Measurements from ENCODE around the gene EML3. TPM values are rescaled to one million over a fixed set of nuclear protein-coding genes. Genes with fewer than 3 reads are reported as not detected.

EML3 gene
- total and polyA plus RNA-seq, 12 donors: 9.7 to 198 (median 36.3) TPM

DNA sequence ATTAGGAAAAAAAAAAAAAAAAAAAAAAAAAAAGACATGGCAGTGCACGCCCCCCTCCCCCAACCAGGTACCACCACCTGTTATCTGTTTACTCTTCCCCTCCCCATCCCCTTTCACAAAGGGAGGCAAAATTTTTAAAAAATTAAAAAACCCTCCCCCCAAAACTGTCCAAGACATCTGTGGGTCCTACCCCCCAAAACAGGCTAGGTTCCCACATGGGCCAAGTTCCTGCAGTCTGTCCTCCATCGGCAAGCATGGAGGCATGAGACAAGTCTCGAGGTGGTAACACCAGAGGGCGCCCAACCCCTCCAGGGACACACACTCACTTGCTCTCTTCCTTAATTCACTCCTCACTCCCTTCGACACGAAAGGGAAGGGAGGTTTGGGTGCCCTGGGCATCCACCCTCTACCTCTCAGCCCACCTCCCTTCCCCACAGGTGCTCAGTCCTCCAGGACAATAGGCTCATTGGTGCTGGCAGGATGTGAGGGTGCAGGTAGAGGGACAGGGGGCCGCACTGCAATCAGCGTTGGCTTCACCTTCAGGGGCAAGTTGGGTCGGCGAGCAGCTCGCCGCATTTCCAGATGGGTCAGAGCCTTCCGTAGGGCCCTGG, 19.0 kb downstream of the EML3 start:
- Histone ChIP-seq H3K27ac (peak overlapping the region in 2 of 5 donors; percentile 3 to 84), H3K9me3 (replicated peaks in 1 of 3) (no peaks in the 10 kb centered on the region), H3K36me3 (replicated peaks in 1 of 2) (peaks cover 0 to 56% of the 10 kb centered on the region in 2 donors), H3K27me3 (no peaks in the 10 kb centered on the region), H3K4me3 (no peak overlapping the region), H3K4me1 (replicated peaks in 1 of 2) (peaks cover 10 to 30% of the 10 kb centered on the region in 2 donors)
- intact Hi-C loops (cut with DNase I): no loop called here
- DNase-seq: peak; percentile 70 to 93 (median 87)
- 55 to 60% (median 56%) methylated on average over 13 of the region's 13 CpGs for WGBS, 4 donors
- TF ChIP-seq POLR2A (IDR thresholded peaks at IDR 0.05): no peak
- TF ChIP-seq, protein P1, sequence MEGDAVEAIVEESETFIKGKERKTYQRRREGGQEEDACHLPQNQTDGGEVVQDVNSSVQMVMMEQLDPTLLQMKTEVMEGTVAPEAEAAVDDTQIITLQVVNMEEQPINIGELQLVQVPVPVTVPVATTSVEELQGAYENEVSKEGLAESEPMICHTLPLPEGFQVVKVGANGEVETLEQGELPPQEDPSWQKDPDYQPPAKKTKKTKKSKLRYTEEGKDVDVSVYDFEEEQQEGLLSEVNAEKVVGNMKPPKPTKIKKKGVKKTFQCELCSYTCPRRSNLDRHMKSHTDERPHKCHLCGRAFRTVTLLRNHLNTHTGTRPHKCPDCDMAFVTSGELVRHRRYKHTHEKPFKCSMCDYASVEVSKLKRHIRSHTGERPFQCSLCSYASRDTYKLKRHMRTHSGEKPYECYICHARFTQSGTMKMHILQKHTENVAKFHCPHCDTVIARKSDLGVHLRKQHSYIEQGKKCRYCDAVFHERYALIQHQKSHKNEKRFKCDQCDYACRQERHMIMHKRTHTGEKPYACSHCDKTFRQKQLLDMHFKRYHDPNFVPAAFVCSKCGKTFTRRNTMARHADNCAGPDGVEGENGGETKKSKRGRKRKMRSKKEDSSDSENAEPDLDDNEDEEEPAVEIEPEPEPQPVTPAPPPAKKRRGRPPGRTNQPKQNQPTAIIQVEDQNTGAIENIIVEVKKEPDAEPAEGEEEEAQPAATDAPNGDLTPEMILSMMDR (IDR thresholded peaks at IDR 0.05): peak; percentile 36 to 60 (median 55)

DNA sequence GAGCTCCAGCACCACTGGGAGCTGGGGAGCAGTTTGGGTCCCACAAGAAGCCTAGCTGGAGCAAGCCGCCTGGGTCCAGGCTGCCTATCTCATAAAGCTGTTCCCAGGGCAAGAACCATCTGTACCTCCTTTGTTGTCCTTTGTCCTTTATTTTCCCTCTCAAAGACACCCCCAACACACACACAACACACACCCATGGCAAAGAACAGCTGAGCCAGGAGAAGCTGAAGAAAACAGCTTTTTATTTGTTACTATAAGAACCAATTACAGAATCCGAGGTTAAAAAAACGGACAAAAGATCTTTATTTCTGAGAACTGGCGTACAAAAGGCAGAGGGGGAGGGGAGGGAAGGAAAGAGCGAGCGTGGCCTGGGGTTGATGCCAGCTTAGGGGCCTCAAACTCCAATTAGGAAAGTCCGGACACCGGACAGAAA, 19.6 kb downstream of the EML3 start:
- 63 to 73% (median 68%) methylated on average over 8 of the region's 8 CpGs for WGBS, 4 donors
- Histone ChIP-seq H3K27ac (peak overlapping the region in 3 of 5 donors; percentile 84 to 96 (median 95)), H3K4me1 (replicated peaks in 1 of 2) (peaks cover 9 to 26% of the 10 kb centered on the region in 2 donors), H3K9me3 (replicated peaks in 1 of 3) (no peaks in the 10 kb centered on the region), H3K4me3 (no peak overlapping the region), H3K27me3 (no peaks in the 10 kb centered on the region), H3K36me3 (replicated peaks in 1 of 2) (peaks cover 0 to 56% of the 10 kb centered on the region in 2 donors)
- no peak for DNase-seq
- intact Hi-C loops (cut with DNase I): no loop called here
- TF ChIP-seq, protein P1 (IDR thresholded peaks at IDR 0.05): no peak
- no peak for TF ChIP-seq POLR2A (IDR thresholded peaks at IDR 0.05)

DNA sequence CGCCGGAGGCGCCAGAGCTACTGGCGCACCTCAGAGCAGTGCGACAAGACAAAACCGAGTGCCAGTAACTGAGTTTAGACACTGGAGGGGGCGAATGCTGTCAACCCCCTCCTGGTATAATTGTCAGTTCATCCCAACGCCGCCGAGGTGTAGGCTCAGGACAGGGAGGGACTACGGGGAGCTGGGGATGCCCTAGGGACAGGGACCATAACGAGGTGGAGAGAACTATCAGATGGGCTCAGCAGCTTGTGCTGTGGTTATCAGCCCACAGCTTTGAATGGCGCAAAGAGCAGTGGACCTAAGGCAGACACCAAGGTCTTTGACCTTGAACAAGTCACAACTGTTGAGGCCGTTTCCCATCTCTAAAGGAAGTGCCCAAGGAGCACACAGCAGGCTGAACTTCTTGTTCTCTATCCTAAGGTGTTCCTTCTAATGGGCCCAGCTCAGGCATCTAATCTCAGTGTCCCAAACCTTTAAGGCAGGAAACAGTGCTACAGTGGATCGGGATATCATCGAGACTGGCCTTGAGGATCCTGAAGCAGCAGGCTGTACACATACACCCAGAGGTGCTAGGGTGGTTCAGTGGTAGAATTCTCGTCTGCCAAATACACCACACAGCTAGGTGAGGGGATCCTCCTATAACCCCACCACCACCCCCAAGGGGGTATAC, 20.3 kb downstream of the EML3 start:
- Histone ChIP-seq H3K27me3 (no peaks in the 10 kb centered on the region), H3K27ac (peak overlapping the region; percentile 84 to 96 (median 95)), H3K9me3 (replicated peaks in 1 of 3) (no peaks in the 10 kb centered on the region), H3K4me3 (peak overlapping the region in 2 of 4 donors; percentile 33 to 53), H3K4me1 (replicated peaks in 1 of 2) (peaks cover 9 to 26% of the 10 kb centered on the region in 2 donors), H3K36me3 (replicated peaks in 1 of 2) (peaks cover 0 to 56% of the 10 kb centered on the region in 2 donors)
- intact Hi-C loops (cut with DNase I): no loop called here
- DNase-seq: peak in 2 of 7 donors; percentile 46 to 48
- WGBS, 4 donors: 7 to 13% (median 9%) methylated on average over 9 to 17 of the region's 17 CpGs
- TF ChIP-seq POLR2A (IDR thresholded peaks at IDR 0.05): no peak
- TF ChIP-seq, protein P1 (IDR thresholded peaks at IDR 0.05): no peak

DNA sequence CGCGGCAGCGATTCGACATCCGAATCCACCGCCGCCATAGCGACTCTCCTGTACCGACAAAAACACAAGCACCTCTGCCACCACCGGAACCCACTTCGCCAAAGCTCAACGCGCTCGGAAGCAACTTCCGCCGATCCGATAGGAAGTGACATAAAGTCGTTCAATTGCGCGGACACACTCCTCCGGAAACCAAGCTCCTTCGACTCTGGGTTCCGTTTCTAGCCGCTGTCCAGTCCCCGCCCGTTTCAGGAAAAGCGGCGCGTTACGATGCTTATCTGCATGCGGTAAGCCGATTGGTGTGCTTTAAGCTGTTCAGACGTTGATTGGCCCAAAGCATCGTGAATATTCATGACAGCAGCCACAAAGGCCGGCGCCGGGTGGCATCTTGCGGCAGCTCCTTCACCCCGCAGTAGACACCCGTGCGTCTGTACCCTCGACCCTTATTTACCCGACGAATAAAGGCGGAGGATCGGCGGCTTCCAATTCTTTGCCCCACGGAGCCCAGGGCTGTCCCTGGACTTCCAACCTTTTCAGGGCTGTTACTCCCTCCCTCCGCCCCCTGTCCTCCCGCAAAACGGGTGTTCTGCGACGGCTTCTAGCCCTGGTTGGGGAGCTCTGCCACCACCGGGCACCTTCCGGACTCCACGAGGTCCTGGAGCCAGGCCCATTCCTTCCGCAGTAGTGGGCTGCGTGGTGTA, 21.0 kb downstream of the EML3 start, which contains the start of gene TUT1:
TUT1 (minus strand) TSS at position 76 of the 698 bp plus-strand sequence; CDS start at position 38, 38 bp downstream.
- peak within 1 kb of the TSS; percentile 84 to 96 (median 95) for H3K27ac ChIP-seq
- no peaks in the 10 kb centered on the region for H3K9me3 ChIP-seq (replicated peaks in 1 of 3)
- H3K36me3 ChIP-seq (replicated peaks in 1 of 2): peaks cover 0 to 52% of the 10 kb centered on the region in 2 donors
- H3K4me1 ChIP-seq (replicated peaks in 1 of 2): peaks cover 9 to 26% of the 10 kb centered on the region in 2 donors
- DNase-seq: peak; percentile 96 to 99 (median 98)
- no peaks in the 10 kb centered on the region for H3K27me3 ChIP-seq
- TF ChIP-seq, protein P1 (IDR thresholded peaks at IDR 0.05): peak in 1 of 6 experiments; percentile 10
- TF ChIP-seq POLR2A (IDR thresholded peaks at IDR 0.05): peak; percentile 76 to 95
- intact Hi-C loops (cut with DNase I): no loop called here
- H3K4me3 ChIP-seq: peak within 1 kb of the TSS; percentile 43 to 83 (median 50)
- WGBS, 4 donors: 0 to 1% (median 0%) methylated on average over 16 to 58 of the region's 58 CpGs
